Measurements from ENCODE around the gene PDE11A.
"Not testable (repeated sequence)": the region's sequence is repeated elsewhere in the genome, so short reads cannot be mapped to it uniquely, and the experiment has no call there.

The PDE11A gene

DNA sequence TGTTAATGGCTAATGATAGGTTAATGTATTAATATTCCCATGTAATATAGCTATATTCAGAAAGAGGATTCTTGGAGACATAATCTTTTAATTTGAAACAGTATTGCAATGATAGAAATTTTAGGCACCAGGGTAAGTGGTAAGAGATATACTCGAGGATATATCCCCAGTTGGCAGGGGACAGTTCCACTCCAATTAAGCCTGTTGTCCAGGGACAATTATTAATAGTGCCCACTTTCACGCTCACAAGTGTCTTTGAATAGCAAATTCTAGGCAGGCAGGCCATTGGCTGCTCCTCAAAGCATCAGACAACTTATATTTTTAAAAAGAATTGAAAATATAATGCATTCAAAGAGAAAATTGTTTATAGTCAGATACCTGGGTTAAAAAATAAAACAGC is 190.7 kb downstream of the PDE11A start:
- DNase-seq (ENCODE audit: low spot score): no peak

DNA sequence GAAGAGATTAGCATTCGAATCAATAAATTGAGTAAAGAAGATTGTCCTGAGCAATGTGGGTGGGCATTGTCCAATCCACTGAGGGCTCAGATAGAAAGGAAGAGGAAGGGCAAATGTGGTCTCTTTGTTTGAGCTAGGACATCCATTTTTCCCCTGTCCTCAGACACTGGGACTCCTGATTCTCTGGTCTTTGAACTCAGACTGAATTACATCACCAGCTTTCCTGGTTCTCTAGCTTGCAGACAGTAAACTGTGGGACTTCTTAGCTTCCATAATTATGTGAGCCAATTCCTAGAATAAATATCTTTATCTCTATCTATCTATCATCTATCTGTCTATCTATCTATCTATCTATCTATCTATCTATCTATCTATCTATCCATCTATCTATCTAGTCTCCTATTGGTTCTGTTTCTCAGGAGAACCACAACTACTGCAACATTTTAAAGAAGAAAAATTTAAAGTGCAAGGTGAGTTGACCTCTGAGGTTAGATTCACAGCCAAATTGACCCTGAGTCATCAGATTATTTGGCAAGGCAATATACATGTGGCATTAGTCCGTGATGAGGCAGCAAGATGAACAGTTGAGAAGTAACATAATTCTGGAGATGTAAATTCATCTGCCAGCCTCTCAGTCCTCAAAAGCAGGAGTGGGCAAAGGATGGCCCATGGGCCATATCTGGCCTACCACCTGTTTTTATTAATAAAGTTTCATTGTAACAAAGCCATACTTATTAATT is 191.4 kb downstream of the PDE11A start:
- no peak for DNase-seq (ENCODE audit: low spot score)

DNA sequence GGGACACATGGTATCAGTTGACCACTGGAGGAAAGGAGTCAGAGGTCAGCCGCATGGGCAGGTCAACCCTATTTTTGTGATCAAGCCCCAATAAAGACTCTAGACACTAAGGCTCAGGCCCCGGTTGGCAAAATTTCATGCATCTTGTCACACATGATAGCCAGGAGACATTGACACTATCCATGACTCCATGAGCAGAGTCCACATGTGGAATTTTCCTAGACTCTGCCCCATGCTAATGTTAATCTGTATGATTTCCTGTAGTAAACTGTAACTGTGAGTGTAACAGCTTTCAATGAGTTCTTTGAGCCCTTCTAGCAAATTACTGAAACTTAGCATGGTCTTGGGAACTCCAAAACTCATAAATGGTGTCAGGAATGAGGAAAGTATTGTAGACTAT is 192.3 kb downstream of the PDE11A start:
- no peak for DNase-seq (ENCODE audit: low spot score)

DNA sequence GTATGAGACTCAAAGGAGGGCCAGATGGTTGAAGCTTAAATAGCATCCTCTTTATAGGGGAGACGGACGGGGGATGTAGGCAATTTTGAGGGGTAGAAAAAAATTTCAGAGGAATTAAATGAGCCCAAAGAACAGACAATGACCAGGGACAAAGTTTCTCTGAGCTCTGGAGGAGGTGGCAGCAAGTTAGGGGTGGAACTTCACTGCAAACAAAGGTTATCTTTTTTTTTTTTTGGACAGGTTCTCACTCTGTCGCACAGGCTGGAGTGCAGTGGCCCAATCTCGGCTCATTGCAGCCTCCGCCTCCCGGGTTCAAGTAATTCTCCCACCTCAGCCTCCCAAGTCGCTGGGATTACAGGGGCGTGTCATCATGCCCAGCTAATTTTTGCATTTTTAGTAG is 195.6 kb downstream of the PDE11A start:
- no peak for DNase-seq (ENCODE audit: low spot score)

DNA sequence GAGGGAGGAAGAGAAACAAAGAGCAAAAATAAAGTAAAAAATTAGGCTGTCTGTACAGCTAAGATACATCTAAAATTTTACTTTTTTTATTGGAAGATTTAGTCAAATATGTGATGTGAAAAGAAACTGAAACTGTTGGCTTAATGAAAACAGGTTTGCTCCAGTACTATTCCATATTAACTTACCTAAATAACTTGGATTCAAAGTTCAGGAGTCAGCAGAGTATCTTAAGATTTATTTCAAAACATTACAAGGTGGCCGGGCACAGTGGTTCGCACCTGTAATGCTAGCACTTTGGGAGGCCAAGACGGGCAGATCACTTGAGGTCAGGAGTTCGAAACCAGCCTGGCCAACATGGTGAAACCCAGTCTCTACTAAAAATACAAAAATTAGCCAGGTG is 197.9 kb downstream of the PDE11A start:
- no peak for DNase-seq (ENCODE audit: low spot score)

DNA sequence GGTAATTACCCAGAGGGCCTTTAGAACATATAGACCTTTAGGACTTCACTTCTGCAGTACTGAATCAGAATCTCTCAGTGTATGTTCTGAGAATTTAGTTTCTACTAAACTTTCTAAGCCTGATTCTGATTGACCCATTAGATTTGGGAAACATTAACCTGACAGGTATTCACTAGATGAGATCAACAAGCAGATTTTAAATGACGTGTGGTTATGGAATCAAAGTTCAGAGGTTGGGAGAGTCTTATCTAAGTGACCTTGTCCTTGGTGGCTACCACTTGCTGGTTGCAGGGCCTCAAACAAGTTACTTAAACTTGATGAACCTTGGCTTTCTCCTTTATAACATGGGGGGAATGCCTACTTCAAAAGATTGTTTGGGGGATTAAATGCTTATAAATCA is 198.7 kb downstream of the PDE11A start:
- no peak for DNase-seq (ENCODE audit: low spot score)

DNA sequence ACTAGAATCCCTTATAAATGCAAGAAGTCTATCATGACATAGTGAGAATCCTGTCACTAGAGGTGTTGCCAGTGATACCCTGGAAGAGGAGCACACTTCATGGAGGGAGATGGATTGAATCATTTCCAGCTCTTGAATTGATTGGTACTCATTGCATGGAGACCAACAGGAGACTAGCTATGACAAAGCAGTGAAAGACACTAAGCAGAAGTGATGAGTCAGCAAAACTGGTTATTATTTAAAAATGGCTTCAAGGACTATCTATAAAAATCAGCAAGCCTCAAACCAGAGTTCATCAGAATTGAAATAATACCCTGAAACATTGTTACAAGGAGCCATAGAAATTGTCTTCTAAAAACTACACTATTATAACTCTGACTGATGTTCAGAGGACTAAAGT is 200.3 kb downstream of the PDE11A start:
- DNase-seq (ENCODE audit: low spot score): no peak

DNA sequence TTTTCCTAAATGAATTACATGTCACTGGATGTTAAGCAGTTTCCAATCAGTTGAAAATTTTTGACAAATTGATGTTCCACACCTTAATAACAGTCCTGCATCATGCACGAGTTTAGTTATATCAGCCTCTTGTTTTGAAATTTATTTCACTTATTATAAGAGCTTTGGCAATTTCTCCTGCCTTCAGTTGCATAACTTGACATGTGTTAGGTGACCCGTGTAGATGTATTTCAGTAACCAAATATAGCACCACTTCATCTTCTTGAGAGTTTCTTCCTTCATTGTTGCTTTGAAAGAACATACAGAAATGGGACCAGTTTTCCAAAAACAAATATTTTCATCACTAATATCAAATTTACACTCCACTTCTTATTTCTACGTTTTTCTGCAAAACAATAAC is 202.7 kb downstream of the PDE11A start:
- no peak for DNase-seq (ENCODE audit: low spot score)

DNA sequence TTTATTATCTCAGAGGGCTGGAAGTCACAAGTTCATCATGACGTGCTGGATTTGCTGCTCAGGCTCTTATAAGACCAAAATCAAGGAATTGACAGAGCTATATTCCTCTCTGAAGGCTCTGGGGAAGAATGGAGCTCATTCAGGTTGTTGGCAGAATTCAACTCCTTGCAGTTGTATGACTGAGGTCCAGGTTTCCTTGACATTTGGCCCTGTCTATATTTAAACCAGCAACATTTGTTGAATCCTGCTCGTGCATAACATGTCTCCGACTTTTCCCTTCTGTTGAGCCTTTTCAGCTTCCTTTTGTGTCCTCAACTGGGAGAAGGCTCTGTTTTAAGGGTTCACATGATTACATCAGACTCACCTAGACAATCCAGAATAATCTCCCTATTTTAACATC is 203.4 kb downstream of the PDE11A start:
- no peak for DNase-seq (ENCODE audit: low spot score)

DNA sequence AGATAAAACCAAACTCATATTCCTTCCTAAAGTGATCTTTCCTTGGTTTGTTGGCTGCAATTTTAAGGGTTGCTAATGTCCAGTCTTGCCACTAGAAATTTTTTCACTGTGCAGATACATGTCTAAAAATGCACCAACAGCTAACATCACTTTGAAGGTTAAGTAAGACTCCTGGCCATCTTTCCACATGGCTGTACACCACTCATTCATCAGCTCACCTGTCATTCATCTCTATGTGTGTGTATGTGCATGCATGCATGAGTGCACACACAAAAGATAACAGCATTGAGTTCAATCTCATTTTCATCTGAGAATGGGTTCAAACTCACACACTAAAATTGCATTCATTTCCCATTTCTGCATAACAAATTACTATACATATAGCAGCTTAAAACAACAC is 203.8 kb downstream of the PDE11A start:
- DNase-seq (ENCODE audit: low spot score): no peak

DNA sequence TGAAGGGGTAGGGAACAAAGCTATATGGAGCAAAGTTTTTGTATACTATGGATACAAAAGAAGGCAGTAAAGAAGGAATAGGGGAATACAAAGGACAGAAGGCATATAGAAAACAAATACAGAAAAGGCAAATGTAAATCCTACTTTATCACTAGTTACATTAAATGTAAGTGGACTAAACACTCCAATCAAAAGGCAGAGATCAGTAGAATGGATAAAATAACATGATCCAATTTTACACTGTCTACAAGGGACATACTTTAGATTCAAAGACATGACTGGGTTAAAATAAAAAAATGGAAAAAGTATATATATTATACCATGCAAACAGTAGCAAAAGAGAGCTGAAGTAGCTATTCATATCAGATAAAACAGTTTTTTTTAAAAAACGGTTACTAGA is 215.0 kb downstream of the PDE11A start:
- no peak for DNase-seq (ENCODE audit: low spot score)

DNA sequence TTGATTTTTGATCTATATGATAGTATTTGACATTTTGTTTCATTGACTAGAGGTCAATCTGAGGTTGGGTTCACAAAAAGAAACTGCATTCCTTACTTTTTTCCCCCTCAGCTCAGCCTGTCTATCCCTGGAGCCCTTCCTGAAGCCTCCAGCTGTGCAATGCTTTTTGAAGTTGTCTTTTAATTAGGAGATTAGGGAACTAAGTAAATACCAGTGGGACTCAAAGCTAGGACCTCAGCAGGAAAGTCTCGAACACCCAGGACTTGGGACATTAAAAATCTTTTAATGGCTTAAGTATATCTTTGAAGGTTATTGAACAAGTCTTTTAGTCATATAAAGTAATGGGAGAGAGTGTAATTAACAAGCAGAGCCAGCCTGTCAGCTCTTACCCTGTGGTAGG is 220.2 kb downstream of the PDE11A start:
- no peak for DNase-seq (ENCODE audit: low spot score)

DNA sequence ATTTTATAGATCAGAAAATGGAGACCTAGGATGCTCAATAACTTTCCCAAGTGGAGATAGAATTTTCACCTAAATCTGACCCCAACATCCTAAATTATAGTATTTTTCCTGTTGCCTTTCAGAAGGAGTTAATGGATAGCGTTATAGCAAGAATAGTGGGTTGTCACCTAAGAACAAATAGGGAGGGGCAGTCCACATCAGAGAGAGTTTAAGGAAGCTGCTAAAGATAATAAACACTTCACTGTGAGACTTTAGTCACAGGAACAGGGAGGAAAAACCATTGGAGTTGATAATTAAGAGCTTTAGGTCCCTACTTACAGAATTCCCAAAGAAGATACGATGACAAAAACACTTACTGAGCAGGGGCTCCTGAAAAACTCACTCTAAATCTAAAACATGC is 229.4 kb downstream of the PDE11A start:
- no peak for DNase-seq (ENCODE audit: low spot score)

DNA sequence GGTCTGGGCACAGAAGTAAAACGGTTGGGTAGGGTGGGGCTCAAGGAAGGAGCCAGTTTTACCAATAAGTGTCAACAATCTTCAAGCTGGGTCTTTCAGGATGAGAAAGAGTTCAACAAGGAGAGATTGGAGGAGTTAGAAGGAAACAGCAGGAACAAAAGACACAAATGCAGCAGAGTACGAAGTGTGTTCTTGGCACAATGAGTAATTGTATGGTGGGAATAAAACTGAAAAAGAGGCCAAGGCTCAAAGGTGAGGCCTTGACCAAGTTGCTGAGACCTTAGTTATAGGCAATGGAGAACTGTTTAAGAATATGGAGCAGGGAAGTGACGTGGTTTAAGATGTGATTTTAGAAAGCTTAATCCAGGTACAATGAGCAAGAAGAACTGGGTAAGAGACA is 230.3 kb downstream of the PDE11A start:
- no peak for DNase-seq (ENCODE audit: low spot score)

DNA sequence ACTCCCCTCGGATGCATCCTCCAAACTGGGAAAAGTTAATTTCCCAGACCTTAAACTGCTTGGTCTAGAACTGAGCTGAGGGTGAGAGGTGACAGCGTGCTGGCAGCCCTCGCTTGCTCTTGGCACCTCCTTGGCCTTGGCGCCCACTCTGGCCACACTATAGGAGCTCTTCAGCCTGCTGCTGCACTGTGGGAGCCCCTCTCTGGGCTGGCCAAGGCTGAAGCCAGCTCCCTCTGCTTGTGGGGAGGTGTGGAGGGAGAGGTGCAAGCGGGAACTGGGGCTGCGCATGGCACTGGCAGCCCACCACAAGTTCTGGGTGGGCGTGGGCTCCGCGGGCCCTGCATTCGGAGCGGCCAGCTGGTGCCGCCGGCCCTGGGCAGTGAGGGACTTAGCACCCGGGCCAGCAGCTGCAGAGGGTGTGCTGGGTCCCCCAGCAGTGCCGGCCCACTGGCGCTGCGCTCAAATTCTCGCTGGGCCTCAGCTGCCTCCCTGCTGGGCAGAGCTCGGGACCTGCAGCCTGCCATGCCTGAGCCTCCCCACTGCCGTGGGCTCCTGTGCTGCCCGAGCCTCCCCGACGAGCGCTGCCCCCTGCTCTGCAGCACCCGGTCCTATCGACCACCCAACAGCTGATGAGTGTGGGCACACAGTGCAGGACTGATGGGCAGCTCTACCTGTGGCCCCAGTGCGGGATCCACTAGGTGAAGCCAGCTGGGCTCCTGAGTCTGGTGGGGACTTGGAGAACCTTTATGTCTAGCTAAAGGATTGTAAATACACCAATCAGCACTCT is 237.0 kb downstream of the PDE11A start:
- not testable (repeated sequence) for DNase-seq (ENCODE audit: low spot score)

DNA sequence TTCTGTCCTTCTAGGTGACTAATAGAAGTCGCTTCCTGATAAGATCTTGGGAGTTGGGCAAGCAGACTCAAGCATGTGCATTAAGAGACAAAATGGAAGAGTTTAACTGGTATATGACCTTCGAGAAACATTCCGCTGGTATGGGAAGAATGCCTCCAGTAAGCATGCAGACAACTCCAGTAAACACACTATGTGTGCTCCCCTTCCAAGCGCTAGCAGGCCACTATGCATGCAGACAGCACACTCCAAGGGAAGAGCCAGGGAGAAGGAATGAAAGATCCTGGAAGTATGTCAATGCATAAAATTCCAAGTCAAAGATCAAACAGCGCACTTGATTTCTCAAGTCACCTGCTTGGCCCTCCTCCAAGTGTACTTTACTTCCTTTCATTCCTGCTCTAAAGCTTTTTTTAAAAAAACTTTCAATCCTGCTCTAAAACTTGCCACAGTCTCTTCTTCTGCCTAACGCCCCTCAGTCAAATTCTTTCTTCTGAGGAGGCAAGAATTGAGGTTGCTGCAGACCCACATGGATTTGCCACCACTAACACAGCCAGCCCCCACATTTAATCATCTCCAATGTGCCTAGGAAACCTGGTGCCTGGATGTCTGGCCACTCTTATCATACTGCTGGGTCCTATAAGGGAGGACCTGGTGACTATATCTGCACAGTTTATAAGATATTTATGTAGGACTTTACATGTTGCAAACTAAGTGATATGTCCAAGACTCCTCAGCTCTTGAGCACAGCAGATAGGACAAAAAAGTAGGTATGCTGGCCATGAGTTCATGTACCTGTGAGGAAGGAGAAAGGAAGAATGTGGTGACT is 239.8 kb downstream of the PDE11A start:
- DNase-seq (ENCODE audit: low spot score): no peak

DNA sequence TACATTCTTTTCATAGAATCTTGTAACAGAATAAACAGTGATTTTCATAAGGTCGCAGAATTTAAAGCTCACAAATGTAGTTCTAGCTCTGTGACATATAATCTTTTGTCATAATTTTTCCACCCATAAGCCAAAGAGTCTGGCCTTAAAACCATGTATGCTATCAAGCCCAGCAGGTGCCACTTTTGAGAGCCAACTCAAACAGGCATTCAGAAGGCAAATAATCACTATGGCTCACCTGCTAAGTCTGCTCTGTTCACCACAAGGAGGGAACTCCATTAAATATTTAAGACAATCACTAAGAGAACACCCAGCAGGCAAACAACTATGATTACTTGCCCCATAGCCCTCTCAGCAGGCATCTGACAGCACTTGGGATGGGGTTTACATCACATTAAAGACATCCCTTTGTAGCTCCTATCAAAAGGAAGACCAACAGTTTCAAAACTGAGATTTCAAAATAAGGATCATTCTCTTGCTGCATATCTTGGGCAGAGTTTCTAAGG is 241.6 kb downstream of the PDE11A start:
- no peak for DNase-seq (ENCODE audit: low spot score)

DNA sequence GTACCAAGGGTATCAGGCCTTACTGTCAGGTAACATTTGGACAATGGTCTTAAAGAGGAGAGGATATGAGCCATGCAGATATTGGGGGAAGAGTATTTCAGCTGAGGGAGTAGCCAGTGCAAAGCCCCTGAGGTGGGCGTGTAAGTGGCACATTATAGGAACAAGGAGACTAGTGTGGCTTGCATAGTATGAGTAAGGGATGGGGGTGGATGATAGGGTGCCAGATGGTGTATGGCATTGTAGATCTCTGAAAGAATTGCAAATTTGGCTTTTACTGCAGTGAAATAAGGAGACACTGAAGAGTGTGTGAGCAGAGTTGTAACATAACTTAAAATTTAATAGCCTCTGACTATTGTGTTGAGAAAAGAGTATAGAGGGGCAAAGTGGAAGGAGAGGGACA is 244.0 kb downstream of the PDE11A start:
- DNase-seq (ENCODE audit: low spot score): no peak

DNA sequence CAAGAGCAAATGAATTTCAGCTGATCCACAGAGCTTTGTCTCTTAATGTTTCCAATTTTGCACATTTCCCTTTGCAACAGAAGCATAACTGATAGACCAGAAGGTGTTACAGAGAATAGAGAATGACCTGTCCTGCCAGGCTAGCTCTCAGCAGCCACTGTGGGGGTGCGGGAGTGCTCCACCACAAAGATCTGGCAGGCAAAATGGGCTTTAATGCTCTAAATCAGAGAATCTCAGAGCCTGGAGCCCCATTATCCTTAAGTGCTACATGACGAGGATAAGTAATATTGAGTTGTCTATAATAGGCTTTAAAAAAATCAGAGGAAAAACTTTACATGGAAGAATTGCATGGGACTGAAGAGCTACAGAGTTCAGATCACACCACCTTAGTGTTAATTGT is 245.7 kb downstream of the PDE11A start:
- no peak for DNase-seq (ENCODE audit: low spot score)

DNA sequence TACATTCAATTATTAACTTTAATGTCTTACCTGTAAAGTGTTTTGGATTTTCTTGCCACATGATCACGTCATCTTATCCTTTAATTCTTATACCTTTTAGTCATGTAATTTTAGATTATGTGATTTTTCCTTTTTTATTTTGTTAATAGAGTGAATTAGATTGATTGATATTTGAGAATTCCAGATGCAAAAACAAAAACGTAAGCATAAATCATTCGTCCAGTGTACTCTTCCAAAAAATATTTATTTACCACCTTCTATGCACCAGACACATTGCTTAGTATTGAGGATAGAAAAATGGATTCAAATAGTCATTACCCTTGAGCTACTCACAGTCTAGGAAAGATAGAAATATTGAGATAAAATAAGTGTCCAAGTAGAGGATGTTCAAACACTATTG is 249.6 kb downstream of the PDE11A start:
- DNase-seq (ENCODE audit: low spot score): no peak

DNA sequence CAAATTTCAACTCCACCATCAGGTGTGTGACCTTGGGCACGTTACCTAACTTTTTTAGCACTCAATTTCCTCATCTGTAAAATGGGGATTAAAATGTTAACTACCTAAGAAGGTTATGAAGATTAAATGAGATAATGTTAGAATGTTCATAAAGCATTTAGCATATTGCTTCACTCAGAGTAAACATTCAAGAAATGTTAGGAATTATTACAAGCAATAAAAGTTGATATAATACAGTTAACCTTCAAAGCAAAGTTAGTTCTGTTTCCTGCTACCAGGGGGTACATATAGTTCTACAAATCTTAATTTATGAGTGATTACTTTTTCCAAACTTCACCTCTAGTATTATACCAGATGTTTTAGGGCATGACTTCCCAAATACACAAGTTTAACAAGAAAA is 254.2 kb downstream of the PDE11A start:
- DNase-seq (ENCODE audit: low spot score): no peak

DNA sequence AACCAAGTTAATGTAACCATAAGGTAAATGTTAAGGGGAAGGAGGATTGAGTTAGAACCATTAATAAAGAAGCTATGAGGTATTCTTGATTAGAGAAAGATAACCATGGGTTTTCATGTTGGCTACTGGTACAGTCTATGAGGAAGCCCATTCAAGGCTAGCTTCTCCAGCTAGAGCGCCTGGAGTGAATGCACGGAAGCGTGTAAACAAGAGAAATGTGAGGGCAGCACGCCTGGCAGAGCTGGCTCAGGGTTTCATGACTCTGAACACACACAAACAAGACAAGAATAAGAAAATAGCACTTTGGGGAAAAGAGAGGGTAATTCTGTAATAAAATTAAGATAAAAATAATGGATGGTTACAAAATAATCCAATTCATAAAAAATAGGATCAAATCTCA is 255.3 kb downstream of the PDE11A start:
- no peak for DNase-seq (ENCODE audit: low spot score)

DNA sequence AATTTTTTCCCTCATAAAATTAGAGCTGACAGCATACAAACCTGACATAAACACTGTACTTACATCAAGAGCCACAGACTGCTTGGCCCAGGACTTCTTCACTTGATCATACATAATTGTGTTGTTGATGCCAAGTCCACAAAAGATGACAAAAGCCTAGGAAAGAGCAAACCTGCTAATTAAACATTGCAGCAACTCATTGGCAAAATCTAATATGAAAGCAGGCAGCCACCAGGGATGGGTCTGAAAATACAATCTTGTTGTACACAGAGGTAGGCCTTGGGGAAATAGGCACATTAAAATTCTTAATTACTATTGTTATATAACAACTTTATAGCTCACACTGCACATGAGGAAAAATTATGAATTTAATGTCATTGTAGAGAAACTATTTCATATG is 255.8 kb downstream of the PDE11A start:
- DNase-seq (ENCODE audit: low spot score): no peak

All from left forelimb (tissue), 1 donor.